Body of pancreas (tissue), 4 donors: ENCODE measurements around the gene KCNQ5.

Experiments used
- CTCF ChIP-seq, 7 experiments: fragments of 450-650 bp in 4 of 7; fragments of 200-600 bp in 3 of 7; sonication (generic) in 3 of 7; IDR thresholded peaks; one replicate each; pipeline ENCODE4 v1.5.1; 2016 to 2019; ENCODE audit warnings: antibody characterized with exemption in 7 of 7
- POLR2A ChIP-seq, 3 donors: fragments of 450-650 bp; IDR thresholded peaks; one replicate each; pipeline ENCODE4 v1.6.1; 2016; ENCODE audit warnings: antibody characterized with exemption in 3 of 3, mild to moderate bottlenecking in 2 of 3

GRCh38 chr6:72616406-72617015 lies 5.4 kb upstream of the KCNQ5 start:
- TF ChIP-seq CTCF (IDR thresholded peaks at IDR 0.05) (peak; percentile 12 to 60 (median 47)), POLR2A (IDR thresholded peaks at IDR 0.05) (no peak)
